GM12865 (cell line): ENCODE data around the gene CCDC148.
"Not testable (repeated sequence)": the region's sequence is repeated elsewhere in the genome, so short reads cannot be mapped to it uniquely, and the experiment has no call there.

Experiments
- DNase-seq: peaks from one replicate; pipeline ENCODE4 v3.0.0; 2010; ENCODE audit warnings: low read depth
- H3K4me3 ChIP-seq: 2 replicates; pipeline ENCODE4 v1.5.1; 2011; ENCODE audit warnings: mild to moderate bottlenecking, low read depth, low read length, control low read depth
- CTCF ChIP-seq: IDR thresholded peaks from 2 replicates; pipeline ENCODE4 v1.5.1; 2011; ENCODE audit warnings: low read length, control low read depth, low read depth, inconsistent platforms; ENCODE audit not compliant: insufficient read depth; ENCODE audit errors: missing control alignments

Gene CCDC148

GRCh38 chr2:158339513-158339912 is 117.0 kb downstream of the CCDC148 start:
- DNase-seq, result no peak
- TF ChIP-seq CTCF, result no peak
- no peak overlapping the region for H3K4me3 ChIP-seq

- no peak overlapping the region for H3K4me3 ChIP-seq
These were observed 119.5 kb downstream of the CCDC148 start for GRCh38 chr2:158337018-158337417.

GRCh38 chr2:158331799-158332198 is 124.8 kb downstream of the CCDC148 start:
- H3K4me3 ChIP-seq, DNase-seq: not testable (repeated sequence)

More at GRCh38 chr2:158337018-158337417, 119.5 kb downstream of the CCDC148 start:
- no peak for TF ChIP-seq CTCF
- DNase-seq, result no peak

GRCh38 chr2:158325782-158326340 is 130.7 kb downstream of the CCDC148 start:
- no peak for DNase-seq
- TF ChIP-seq CTCF, result no peak
- H3K4me3 ChIP-seq, result no peak overlapping the region

GRCh38 chr2:158325031-158325781 is 131.3 kb downstream of the CCDC148 start:
- no peak for TF ChIP-seq CTCF
- no peak for DNase-seq
- no peak overlapping the region for H3K4me3 ChIP-seq

GRCh38 chr2:158323381-158323780 is 133.2 kb downstream of the CCDC148 start:
- no peak for DNase-seq
- TF ChIP-seq CTCF, result no peak
- H3K4me3 ChIP-seq, result no peak overlapping the region

- no peak for TF ChIP-seq CTCF
- no peak for DNase-seq
These were observed 135.3 kb downstream of the CCDC148 start for GRCh38 chr2:158321264-158321663.

More at GRCh38 chr2:158321264-158321663, 135.3 kb downstream of the CCDC148 start:
- no peak overlapping the region for H3K4me3 ChIP-seq
